H54 (cell line): ENCODE data around the gene CDX2.

Experiments
- DNase-seq: peaks from one replicate; pipeline ENCODE4 v3.0.0; 2011; ENCODE audit warnings: low spot score, mixed read lengths; ENCODE audit not compliant: insufficient read length
- FAIRE-seq: peaks from 3 replicates; lab custom pipeline; 2011; peaks lifted over from hg19 to GRCh38; lab: Jason Lieb, UNC
- POLR2A ChIP-seq: IDR thresholded peaks from 2 replicates; pipeline ENCODE4 v1.6.1; 2011; ENCODE audit warnings: low read depth, mild to moderate bottlenecking, low read length

The CDX2 gene

DNA sequence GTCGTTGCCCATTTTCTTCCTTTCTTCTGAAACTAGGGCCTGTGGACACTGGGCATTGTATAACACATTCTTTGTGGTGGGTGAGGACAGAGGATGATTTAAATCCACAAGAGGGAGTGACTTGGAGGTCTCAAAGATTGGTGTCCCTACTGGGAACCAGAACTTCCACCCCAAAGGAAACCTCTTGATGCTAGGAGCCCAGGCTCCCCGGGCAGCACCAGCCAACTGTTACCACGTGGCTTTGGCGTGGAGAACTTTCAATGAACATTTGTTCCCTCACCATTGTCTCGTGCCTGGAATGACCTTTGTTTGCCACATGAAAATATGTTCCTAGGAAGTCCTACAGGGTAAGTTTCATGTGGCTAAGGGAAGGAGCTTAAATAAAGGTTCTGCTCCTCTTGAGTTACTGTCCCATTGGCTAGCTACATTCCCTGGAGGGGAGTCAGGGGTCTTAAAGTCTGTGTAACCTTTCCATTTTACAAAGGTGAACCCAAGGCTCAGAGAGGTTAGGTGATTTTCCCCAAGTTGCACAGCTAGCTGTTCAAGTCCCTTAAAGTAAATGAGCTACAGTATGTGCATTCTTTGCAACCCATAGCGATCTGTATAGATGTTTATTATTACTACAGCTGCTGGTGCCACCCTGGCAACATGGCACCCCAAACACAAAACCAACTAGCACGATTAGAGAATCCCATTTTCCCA lies 5.0 kb upstream of the CDX2 start:
- no peak for FAIRE-seq
- no peak for DNase-seq
- no peak for TF ChIP-seq POLR2A

DNA sequence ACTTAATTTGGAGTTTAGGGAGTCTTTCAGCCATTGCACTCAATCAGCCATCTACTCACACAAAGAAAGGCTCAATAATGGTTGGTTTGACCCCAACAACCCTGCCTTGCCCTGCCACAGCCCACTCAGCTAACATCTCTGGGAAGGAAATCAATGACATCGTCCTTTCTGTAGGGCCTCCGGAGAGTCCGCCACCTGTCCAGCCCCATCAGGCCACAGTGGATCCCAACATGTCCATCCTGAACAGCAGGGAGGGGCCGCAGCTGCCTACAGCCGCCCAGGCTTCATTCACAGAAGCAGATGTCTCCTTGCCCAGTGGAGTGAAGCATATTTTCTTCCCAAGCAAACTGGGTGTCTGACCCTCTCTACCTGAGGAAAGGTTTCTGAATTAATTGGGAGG lies 4.2 kb upstream of the CDX2 start:
- DNase-seq, result no peak
- FAIRE-seq, result no peak

DNA sequence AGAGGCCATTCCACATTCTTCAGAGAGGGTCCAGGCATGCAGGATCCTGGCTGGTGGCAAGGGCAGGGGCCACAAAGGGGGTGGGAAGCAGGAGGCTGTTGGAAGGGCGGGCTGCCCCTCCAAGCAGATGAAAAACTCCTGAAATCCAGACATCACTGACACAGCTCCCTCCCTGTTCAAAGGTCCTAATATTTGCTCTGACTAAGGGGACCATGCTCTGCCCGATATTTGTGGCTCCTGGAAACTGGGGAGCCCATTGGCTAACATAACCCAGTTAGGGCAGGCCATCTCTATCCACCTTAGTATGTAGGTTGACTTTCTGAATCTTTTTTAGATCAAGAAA lies 3.3 kb upstream of the CDX2 start:
- DNase-seq (no peak), FAIRE-seq (no peak)
- no peak for TF ChIP-seq POLR2A

More for the DNA sequence above, 4.2 kb upstream of the CDX2 start:
- TF ChIP-seq POLR2A, result no peak

DNA sequence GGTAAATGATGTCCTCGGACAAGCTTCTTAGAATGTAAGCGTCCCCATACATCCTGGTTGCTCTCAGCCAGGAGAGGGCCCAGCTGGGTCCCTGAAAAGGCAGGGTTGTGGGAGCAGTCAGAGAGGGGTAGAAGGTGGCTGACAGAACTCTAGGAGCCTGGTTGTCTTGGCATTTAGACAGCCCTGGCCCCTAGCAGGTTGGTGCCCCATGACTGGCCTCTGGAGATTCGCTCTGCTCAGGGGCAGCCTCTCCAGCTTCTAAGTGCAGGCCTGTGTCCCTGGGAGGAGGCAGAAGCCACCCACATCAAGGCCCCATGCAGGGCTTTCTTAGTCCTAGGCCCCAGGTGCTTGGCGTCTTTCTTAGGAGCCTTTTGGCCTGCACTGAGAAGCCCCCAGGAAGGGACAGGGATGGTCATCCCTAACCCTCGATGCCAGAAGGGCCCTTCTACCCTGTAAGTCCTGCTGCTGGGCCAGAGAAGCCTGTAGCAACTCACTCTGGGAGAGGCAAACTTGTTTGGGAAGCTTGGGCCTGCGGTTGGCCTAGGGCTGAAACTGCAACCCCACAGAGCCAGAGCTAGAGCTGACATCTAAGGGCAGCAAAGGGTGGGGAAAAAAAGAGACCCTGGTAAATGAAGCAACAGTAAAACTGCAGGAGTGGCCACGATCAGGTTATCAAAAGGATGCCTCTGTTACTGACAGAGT lies 2.8 kb upstream of the CDX2 start:
- DNase-seq, result no peak
- no peak for FAIRE-seq
- no peak for TF ChIP-seq POLR2A

DNA sequence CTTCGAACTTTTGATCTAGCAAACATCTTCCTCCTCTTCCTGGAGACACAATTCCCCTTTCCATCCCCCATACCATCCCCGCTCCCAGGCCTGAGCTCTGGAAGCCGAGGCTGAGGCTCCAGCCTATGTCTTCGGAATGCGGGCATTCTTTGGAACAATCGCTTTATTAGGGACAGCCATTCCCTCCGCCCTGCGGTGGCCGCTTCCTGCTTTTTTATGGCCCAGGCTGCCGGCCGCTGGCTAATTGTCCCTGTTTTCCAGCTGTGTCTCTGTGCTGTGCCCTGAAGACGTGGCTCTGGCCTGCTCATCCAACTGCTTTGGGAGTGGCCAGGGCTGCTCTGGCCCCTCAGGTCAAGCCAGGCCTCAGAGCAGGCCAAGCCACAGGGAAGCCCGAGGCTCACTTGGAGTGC lies 2.1 kb upstream of the CDX2 start:
- TF ChIP-seq POLR2A, result no peak
- DNase-seq (no peak), FAIRE-seq (no peak)

DNA sequence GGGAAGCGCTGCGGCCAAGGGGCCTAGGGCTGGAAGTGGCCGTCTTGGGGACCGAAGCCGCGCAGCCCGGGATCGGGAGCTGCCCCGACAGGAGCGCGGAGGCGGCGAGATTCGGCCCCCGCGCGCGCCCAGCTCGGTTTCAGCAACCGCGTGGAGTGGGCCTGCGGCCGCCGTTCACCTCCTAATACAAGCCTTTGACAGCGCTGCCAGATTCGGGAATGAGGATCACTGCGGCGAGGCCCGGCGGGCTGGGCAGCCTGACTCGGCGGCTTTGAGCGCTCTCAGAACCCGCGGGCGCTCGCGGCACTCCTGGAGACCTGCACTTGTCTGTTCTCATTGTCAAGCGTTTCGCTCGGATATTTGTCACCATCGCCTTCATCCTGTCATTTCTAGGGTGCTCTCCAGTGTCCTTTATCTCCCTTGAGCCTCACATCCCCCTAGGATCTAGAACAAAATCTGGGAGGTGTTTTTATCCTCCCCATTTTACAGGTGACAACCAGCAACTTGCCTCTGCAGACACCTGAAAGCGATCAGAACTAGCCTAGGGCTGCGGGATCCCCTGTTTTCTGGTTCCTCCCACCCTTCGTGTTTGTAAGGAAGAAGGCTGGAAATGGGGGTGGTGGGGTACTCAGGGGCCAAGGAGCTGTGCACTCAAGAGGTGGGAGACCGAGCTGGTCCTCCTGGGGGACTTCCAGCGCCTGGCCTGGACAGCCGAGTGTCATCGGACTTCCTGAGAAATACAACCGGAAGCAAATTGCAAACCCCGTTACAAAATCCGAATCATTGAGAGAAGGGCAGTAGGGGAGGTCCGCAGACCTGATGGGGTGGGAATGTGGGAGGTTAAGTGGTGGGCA lies 1.5 kb upstream of the CDX2 start:
- DNase-seq, result no peak
- TF ChIP-seq POLR2A, result no peak
- FAIRE-seq, result no peak

DNA sequence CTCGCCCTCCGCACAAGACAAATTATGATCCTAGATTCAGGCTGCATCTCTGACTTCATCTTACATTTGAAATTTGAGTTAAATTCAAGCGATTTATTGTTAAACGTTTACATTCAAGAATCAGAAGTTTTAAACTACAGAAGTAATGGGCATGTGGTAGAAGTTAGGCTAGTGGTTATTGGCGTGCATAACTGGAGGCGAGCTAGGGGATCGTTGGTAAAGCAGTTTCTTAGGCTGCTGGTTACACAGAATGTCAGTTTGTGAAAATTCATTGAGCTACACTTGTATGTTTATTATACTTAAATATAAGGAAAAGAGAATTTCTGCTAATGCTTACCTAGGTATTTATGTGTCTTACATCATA lies 733 bp upstream of the CDX2 start:
- no peak for TF ChIP-seq POLR2A
- DNase-seq (no peak), FAIRE-seq (no peak)

DNA sequence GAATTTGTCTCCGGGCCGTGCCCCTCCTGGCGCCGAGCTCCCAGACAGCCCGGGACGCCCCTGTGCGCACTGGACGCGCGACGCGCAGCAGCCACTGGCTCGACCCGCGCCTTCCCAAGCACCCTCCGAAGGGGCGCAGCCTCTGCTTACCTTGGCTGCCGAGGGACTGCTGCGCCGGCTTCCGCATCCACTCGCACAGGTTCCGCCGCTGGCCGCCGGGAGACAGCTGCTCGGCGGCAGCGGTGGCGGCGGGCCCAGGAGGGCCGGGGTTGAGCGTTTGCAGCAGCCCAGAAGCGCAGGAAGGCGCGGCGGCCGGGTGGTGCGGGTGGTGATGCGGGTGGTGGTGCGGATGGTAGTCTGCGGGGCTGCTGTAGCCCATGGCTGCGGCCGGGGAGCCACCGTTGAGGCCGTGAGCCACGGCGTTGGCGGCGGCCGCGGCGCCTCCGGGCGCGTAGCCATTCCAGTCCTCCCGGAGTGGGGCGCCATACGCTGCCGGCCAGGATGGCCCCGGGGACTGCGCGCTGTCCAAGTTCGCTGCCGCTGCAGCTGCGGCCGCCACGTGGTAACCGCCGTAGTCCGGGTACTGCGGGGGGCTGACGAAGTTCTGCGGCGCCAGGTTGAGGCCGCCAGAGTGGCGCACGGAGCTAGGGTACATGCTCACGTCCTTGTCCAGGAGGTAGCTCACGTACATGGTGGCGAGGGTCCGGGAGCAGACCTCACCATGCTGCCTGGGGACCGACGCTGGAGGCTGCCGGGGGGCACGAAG lies 616 bp downstream of the CDX2 start:
- TF ChIP-seq POLR2A, result no peak
- FAIRE-seq, result no peak
- no peak for DNase-seq

DNA sequence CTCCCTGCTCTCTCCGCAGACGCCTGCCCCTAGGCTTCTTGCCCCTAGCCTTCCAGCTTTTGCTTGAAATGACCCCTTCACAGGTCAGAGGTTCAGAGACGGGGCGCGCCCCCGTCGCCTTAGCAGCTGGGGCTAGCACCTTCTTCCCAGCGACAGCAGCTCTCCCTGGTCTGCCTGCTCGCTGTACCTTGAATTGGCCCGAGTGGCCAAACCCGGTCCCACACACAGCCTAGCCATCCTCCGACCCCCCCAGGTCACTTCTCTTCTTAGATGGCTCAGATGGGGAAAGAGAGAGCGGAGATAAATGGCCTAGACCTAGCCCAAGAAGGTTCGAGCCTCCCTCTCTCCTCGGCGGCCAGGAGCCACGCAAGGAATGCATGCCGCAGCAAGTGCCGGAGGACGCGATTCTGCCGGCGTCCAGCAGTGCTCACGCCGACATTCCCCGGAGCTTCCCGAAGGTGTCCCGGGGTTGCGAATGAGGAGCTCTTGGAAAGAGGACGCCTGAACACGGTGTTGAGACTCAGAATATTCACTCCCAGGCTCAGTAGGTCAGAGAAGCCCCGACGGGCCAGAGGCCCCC lies 1.3 kb downstream of the CDX2 start:
- FAIRE-seq (no peak), DNase-seq (no peak)
- no peak for TF ChIP-seq POLR2A

DNA sequence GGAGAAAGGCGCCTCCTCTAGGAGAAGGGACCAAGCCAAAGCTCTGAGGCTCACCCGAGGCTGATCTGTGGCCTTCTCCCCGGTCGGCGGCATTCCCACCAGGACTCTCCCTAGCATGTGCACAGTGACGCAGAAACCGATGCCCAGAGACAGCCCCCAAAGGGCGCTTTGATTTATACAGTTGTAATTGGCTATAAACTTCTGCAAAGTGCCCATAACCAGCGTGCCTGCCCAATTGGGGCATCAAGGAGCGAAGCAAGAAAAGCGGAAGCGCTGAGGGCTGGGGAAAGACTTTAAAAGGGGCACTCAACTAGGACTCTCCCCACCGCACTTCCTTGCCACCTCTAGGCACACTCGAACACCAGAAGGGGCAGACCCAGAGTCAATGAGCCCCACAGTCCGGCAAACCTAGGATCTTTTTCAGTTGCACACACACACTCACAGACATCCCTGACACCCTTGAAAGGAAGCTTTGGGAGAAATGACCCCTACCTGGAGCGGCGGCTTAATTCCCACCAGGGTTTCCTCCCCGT lies 1.8 kb downstream of the CDX2 start:
- DNase-seq (no peak), FAIRE-seq (no peak)
- TF ChIP-seq POLR2A, result no peak

DNA sequence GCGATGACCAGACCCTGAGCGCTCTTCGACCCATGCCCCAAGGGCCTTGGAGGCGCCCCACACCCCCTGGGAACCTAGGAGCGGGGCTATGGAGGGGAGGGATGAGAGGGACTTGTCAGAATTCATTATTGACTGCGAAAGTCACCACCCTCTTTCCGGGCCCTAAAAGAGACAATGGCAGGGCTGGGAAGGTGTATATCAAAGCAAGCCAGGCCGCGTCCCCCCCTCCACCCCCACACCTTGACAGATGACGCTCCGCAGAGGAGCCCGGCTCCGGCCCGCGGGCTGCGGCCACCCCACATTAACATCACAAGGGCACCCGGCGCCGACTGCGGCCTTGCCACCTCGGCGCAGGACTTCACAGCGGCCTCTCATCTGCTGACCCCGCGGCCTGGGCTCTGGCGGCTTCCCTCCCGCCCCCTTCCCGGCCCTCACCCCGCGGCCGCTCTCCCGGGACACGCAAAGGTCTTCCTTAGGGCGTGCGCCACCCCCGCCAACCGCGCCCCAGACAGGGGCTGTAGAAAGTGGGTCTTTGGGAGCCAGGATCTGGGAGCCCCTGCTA lies 2.4 kb downstream of the CDX2 start:
- TF ChIP-seq POLR2A, result no peak
- no peak for DNase-seq
- no peak for FAIRE-seq

DNA sequence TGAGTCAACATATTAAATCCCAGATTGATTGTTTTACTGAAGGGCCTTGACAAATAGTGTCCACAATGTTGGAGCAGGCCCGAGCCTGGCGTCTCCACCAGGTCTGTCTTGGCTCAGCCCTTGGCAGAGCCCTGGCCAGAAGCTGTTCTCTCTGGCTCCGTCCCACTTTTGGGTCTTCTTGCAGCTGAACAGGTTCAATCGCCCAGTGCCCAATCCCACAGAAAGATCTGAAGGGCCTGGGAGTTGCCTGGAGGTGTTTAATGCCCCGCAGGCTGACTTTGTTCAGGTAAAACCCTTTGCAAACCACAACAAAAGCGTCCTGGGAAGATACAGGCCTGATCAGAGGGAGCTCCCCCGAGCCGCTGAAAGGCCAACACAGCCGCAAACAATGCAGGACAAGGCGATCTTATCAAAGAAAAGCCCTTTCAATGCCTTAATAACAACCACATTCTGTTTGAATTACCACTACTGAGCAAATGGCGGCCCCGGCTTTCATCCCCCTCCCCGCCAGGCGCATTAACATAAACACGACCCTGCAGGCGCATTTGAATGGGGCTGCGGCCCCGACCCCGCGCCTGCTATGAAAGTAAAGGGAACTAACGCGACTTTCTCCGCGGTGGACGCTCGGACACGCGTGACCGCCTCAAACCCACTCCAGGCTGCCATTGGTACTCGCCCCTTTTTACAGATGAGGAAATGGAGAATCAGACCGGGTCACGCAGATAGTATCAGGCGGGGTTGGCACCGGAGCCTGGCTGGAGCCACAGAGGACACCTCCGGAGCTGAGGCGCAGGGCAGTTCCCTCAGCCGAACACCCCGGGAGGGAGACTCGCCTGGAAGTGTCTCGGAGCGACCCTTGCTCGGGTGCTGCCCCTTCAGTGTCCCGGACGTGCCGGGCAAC lies 3.1 kb downstream of the CDX2 start:
- DNase-seq, result no peak
- no peak for FAIRE-seq
- no peak for TF ChIP-seq POLR2A
